Activated B cell treated with CpG ODN at 0.5 μM for 24 hours (primary cell): ENCODE results near the gene BCAS3. TPM values are rescaled to one million over a fixed set of nuclear protein-coding genes. Genes with fewer than 3 reads are reported as not detected.

ENCODE experiments used
- ATAC-seq: fragments of 200-7000 bp; cut with Tn5 transposase; one replicate; pipeline ENCODE4 v1.10.0; 2021; ENCODE audit warnings: low read depth, mild to moderate bottlenecking, moderate library complexity
- CTCF ChIA-PET: fragments of 350-600 bp; sonication (Branson Sonifier 250); formaldehyde crosslinking; loops from one replicate; lab custom pipeline; 2021; ENCODE audit warnings: antibody characterized with exemption; lab: Charles Lee
- POLR2A ChIA-PET: fragments of 350-600 bp; sonication (Branson Sonifier 250); formaldehyde crosslinking; loops from one replicate; lab custom pipeline; 2021; ENCODE audit warnings: antibody characterized with exemption; lab: Charles Lee
- DNase-seq: peaks from one replicate; pipeline ENCODE4 v3.0.0; 2022
- H3K27ac Mint-ChIP-seq: one replicate; pipeline ENCODE4 v1.8.0; 2020; ENCODE audit warnings: mixed read lengths
- H3K27me3 Mint-ChIP-seq: one replicate; pipeline ENCODE4 v1.8.0; 2021; ENCODE audit warnings: mixed read lengths
- H3K36me3 Mint-ChIP-seq: one replicate; pipeline ENCODE4 v1.8.0; 2021; ENCODE audit warnings: low read depth, mixed read lengths
- H3K4me1 Mint-ChIP-seq: one replicate; pipeline ENCODE4 v1.8.0; 2021; ENCODE audit warnings: mixed read lengths
- H3K4me3 Mint-ChIP-seq: one replicate; pipeline ENCODE4 v1.8.0; 2020; ENCODE audit warnings: mild to moderate bottlenecking, mixed read lengths
- H3K9me3 Mint-ChIP-seq: one replicate; pipeline ENCODE4 v1.8.0; 2020; ENCODE audit warnings: mixed read lengths
- intact Hi-C: fragments of 100-400 bp; cut with micrococcal nuclease; formaldehyde crosslinking; loops from one replicate; pipeline ENCODE4 v1.15.1; 2024
- total RNA-seq: library from RNA; stranded (reverse); gene quantifications from 2 replicates; pipeline ENCODE4 v1.2.3, GENCODE V29; 2022
- TF ChIP-seq, protein P1 (sequence below): fragments of 200-600 bp; IDR thresholded peaks from one replicate; pipeline ENCODE4 v1.8.0; 2022; ENCODE audit warnings: antibody characterized with exemption, mild to moderate bottlenecking

Gene BCAS3
- total RNA-seq, 1 donor from 2014 or later = 37.5 TPM

DNA sequence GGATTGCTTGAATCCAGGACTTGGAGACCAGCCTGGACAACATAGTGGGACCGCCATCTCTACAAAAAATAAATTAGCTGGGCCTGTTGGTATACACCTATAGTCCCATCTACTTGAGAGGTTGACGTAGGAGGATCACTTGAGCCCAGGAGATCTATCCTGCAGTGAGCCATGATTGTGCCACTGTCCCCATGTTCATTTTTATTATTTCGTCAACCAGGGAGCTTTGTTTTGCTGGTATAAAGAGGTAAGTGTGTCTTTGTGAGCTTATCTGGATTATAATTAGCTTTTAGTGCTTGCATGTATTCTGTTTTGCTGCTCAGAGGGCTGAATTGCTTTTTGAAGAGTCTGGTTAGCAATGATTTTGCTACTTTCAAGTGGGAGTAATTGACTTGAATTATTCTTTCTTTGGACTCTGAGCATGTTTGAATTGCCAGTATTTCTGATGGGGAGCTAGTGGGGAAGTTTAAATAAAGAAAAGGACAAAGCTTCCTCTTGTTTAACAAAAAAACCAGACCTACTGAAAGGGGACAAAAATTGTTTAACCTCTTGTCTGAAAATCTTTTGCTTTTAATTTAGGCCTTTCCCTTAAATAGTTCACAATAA, 31.6 kb upstream of the BCAS3 start:
- POLR2A ChIA-PET = no interaction called here
- H3K36me3 Mint-ChIP-seq = peaks cover 48% of the 10 kb centered on the region
- H3K27me3 Mint-ChIP-seq = no peaks in the 10 kb centered on the region
- no peaks in the 10 kb centered on the region for H3K9me3 Mint-ChIP-seq
- TF ChIP-seq, protein P1, sequence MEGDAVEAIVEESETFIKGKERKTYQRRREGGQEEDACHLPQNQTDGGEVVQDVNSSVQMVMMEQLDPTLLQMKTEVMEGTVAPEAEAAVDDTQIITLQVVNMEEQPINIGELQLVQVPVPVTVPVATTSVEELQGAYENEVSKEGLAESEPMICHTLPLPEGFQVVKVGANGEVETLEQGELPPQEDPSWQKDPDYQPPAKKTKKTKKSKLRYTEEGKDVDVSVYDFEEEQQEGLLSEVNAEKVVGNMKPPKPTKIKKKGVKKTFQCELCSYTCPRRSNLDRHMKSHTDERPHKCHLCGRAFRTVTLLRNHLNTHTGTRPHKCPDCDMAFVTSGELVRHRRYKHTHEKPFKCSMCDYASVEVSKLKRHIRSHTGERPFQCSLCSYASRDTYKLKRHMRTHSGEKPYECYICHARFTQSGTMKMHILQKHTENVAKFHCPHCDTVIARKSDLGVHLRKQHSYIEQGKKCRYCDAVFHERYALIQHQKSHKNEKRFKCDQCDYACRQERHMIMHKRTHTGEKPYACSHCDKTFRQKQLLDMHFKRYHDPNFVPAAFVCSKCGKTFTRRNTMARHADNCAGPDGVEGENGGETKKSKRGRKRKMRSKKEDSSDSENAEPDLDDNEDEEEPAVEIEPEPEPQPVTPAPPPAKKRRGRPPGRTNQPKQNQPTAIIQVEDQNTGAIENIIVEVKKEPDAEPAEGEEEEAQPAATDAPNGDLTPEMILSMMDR = no peak
- CTCF ChIA-PET = interaction anchor here (1.4 kb wide), 1 partner anchor 9 kb away, joined by 4 read pairs; no protein-coding TSS in a partner anchor
- intact Hi-C loops = no loop called here
- DNase-seq (no peak), ATAC-seq (no peak)
- H3K4me1 Mint-ChIP-seq = peaks cover 7% of the 10 kb centered on the region
- H3K4me3 Mint-ChIP-seq = no peak overlapping the region
- H3K27ac Mint-ChIP-seq = no peak overlapping the region

DNA sequence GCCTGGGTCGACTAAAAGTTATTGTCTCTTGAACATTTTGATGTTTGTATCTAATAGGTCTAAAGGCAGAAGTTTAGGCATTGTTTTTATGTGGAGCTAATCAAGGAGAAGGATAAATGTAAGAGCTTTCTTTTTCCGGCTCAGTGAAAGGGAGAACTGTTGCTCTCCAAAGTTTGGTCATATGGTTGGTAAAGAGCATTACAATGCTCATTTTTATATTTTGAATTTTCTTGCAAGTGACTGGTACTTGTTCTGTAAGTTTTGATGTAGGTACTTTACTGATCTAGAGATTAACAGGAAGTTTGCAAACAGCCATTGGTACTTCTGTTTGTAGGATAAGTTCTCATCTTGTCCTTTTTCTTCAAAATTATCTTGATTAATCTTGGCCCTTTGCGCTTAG, 30.9 kb upstream of the BCAS3 start:
- Mint-ChIP-seq H3K4me1 (peaks cover 6% of the 10 kb centered on the region), H3K27ac (no peak overlapping the region), H3K36me3 (peaks cover 47% of the 10 kb centered on the region), H3K9me3 (no peaks in the 10 kb centered on the region), H3K4me3 (no peak overlapping the region), H3K27me3 (no peaks in the 10 kb centered on the region)
- intact Hi-C loops = no loop called here
- TF ChIP-seq, protein P1 = no peak
- DNase-seq (no peak), ATAC-seq (no peak)
- POLR2A ChIA-PET = no interaction called here
- CTCF ChIA-PET = interaction anchor here (1.4 kb wide), 1 partner anchor 9 kb away, joined by 4 read pairs; no protein-coding TSS in a partner anchor

DNA sequence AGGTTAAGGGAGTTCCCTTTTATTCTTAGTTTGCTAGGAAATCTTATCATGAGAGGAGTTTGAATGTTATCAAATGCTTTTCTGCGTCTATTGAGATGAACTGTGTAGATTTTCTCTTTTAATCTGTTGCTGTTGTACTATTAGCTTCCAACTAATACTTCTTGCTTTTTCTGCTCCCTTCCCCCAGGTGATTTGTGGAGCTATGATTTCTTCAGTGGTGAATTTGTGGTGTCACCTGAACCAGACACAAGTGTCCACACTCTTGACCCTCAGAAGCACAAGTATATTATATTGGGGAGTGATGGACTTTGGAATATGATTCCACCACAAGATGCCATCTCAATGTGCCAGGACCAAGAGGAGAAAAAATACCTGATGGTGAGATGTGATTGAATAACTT, 29.9 kb upstream of the BCAS3 start:
- no peaks in the 10 kb centered on the region for H3K9me3 Mint-ChIP-seq
- peak overlapping the region; percentile 14 for H3K27ac Mint-ChIP-seq
- ChIA-PET POLR2A (no interaction called here), CTCF (no interaction called here)
- no peak overlapping the region for H3K4me3 Mint-ChIP-seq
- intact Hi-C loops = no loop called here
- TF ChIP-seq, protein P1 = no peak
- DNase-seq = no peak
- H3K27me3 Mint-ChIP-seq = no peaks in the 10 kb centered on the region
- peaks cover 11% of the 10 kb centered on the region for H3K4me1 Mint-ChIP-seq
- H3K36me3 Mint-ChIP-seq = peaks cover 51% of the 10 kb centered on the region
- ATAC-seq = no peak

DNA sequence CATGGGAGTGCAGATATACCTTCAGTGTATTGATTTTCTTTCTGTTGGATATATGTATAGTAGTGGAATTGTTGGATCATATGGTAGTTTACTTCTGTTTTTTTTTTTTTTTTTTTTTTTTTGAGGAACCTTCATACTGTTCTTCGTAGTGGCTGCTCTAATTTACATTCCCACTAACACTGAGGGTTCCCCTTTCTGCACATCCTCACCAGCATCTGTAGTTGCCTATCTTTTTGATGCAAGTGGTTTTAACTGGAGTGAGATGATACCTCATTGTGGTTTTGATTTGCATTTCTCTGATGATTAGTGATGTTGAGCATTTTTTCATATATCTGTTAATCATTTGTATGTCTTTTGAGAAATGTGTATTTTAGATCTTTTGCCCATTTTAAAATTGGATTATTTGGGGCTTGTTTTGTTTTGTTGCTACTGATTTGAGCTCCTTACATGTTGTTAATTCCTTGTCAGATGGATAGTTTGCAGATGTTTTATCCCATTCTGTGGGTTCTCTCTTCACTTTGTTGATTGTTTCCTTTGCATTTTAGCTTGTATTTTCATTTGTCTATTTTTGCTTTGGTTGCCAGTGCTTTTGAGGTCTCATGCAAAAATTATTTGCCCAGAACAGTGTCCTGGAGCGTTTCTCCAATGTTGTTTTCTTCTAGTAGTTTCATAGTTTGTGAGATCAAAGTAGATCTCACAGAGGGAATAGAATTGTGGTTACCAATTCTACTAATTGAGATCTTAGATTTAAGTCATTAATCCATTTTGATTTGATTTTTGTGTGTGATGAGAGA, 25.0 kb upstream of the BCAS3 start:
- ATAC-seq (peak; percentile 100), DNase-seq (no peak)
- Mint-ChIP-seq H3K36me3 (peaks cover 52% of the 10 kb centered on the region), H3K27ac (peak overlapping the region; percentile 15), H3K9me3 (no peaks in the 10 kb centered on the region), H3K4me3 (peak overlapping the region; percentile 41), H3K4me1 (peaks cover 25% of the 10 kb centered on the region), H3K27me3 (no peaks in the 10 kb centered on the region)
- intact Hi-C loops = loop anchor here (1.0 kb wide), 1 partner anchor 25 kb away; the partner anchor contains the start of gene BCAS3
- POLR2A ChIA-PET = no interaction called here
- CTCF ChIA-PET = interaction anchor here (1.7 kb wide), 1 partner anchor 13 kb away, joined by 7 read pairs; no protein-coding TSS in a partner anchor
- TF ChIP-seq, protein P1 = no peak

DNA sequence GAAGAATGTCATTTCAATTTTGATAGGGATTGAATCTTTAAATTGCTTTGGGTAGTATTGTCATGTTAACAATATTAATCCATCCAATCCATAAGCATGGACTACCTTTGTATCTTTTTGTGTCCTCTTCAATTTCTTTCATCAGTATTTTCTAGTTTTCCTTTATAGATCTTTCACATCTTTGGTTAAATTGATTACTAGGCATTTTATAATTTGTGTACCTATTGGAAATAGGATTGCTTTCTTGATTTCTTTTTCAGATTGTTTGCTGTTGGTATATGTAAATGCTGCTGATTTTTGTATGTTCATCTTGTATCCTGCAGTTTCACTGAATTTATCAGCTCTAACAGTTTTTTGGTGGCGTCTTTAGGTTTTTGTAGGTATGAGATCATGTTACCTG, 24.1 kb upstream of the BCAS3 start:
- TF ChIP-seq, protein P1 = no peak
- Mint-ChIP-seq H3K4me3 (no peak overlapping the region), H3K36me3 (peaks cover 49% of the 10 kb centered on the region), H3K27ac (no peak overlapping the region), H3K27me3 (no peaks in the 10 kb centered on the region), H3K4me1 (peaks cover 25% of the 10 kb centered on the region), H3K9me3 (no peaks in the 10 kb centered on the region)
- intact Hi-C loops = no loop called here
- POLR2A ChIA-PET = interaction anchor here (0.5 kb wide), 1 partner anchor 1650 kb away, joined by 12 read pairs; no protein-coding TSS in a partner anchor
- DNase-seq (no peak), ATAC-seq (no peak)
- CTCF ChIA-PET = interaction anchor here (1.7 kb wide), 1 partner anchor 14 kb away, joined by 7 read pairs; no protein-coding TSS in a partner anchor
